HEK293 (cell line): ENCODE data around the gene VPS26B.

ENCODE experiments used
- KLF16 ChIP-seq: fragments of 450-650 bp; formaldehyde crosslinking; IDR thresholded peaks from 2 replicates; pipeline ENCODE4 v1.5.1; 2017; ENCODE audit warnings: missing biosample characterization, missing genetic modification characterization
- TF ChIP-seq, protein P1 (sequence below): fragments of 450-650 bp; formaldehyde crosslinking; IDR thresholded peaks from 2 replicates; pipeline ENCODE4 v1.5.1; 2016; ENCODE audit warnings: missing biosample characterization, missing genetic modification characterization
- TF ChIP-seq, protein P2 (sequence below): fragments of 450-650 bp; formaldehyde crosslinking; IDR thresholded peaks from 2 replicates; pipeline ENCODE4 v1.5.1; 2017; ENCODE audit warnings: missing biosample characterization, mild to moderate bottlenecking, missing genetic modification characterization, moderate library complexity
- TF ChIP-seq, protein P3 (sequence below): fragments of 450-650 bp; formaldehyde crosslinking; IDR thresholded peaks from 2 replicates; pipeline ENCODE4 v1.5.1; 2016; ENCODE audit warnings: missing biosample characterization, missing genetic modification characterization
- TF ChIP-seq, protein P4 (sequence below): sonication (generic); formaldehyde crosslinking; IDR thresholded peaks from 2 replicates; pipeline ENCODE4 v1.8.1; 2022; ENCODE audit warnings: mild to moderate bottlenecking, moderate library complexity, missing genetic modification reagents

DNA sequence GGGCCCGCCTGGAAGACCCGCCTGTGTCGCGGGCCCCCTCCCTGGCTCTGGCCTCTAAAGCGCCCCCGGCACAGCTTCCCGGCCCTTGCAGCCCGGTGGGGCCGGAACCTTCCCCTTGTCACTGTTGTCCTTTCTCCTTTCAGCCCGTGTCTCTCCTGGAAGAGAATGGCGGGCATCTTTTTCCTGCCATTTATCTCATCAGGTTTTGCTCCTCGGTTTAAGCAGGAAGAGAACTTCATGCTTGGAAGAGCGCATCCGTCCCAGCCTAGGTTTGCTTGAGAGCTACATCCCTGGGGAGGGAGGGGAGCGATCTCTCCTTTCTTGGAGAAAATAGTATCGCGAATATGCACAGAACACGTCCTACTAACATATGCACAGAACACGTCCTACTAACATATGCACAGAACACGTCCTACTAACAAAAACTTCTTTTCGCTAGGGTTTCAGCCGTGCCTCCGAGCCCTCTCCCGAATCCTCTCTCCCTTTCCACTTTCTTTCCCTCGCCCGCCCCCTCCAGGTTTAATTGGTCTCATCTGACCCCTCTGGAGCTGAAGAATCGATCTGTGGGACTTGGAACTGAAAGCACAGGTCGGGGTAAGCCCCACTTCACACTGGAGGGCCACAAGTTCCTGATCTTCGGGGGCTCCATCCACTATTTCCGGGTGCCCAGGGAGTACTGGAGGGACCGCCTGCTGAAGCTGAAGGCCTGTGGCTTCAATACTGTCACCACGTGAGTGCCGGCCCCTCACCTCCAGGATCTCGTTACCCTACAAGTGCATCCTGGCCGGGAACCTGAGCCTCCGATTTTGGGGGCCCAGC, 52.9 kb downstream of the VPS26B start:
- no peak for TF ChIP-seq KLF16 (tag by site-specific recombination)
- TF ChIP-seq, protein P1, sequence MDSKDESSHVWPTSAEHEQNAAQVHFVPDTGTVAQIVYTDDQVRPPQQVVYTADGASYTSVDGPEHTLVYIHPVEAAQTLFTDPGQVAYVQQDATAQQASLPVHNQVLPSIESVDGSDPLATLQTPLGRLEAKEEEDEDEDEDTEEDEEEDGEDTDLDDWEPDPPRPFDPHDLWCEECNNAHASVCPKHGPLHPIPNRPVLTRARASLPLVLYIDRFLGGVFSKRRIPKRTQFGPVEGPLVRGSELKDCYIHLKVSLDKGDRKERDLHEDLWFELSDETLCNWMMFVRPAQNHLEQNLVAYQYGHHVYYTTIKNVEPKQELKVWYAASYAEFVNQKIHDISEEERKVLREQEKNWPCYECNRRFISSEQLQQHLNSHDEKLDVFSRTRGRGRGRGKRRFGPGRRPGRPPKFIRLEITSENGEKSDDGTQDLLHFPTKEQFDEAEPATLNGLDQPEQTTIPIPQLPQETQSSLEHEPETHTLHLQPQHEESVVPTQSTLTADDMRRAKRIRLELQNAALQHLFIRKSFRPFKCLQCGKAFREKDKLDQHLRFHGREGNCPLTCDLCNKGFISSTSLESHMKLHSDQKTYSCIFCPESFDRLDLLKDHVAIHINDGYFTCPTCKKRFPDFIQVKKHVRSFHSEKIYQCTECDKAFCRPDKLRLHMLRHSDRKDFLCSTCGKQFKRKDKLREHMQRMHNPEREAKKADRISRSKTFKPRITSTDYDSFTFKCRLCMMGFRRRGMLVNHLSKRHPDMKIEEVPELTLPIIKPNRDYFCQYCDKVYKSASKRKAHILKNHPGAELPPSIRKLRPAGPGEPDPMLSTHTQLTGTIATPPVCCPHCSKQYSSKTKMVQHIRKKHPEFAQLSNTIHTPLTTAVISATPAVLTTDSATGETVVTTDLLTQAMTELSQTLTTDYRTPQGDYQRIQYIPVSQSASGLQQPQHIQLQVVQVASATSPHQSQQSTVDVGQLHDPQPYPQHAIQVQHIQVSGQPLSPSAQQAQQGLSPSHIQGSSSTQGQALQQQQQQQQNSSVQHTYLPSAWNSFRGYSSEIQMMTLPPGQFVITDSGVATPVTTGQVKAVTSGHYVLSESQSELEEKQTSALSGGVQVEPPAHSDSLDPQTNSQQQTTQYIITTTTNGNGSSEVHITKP (tag by site-specific recombination) = peak; percentile 31; the same call in 1 of the 2 replicates
- TF ChIP-seq, protein P2, sequence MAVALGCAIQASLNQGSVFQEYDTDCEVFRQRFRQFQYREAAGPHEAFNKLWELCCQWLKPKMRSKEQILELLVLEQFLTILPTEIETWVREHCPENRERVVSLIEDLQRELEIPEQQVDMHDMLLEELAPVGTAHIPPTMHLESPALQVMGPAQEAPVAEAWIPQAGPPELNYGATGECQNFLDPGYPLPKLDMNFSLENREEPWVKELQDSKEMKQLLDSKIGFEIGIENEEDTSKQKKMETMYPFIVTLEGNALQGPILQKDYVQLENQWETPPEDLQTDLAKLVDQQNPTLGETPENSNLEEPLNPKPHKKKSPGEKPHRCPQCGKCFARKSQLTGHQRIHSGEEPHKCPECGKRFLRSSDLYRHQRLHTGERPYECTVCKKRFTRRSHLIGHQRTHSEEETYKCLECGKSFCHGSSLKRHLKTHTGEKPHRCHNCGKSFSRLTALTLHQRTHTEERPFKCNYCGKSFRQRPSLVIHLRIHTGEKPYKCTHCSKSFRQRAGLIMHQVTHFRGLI (tag by site-specific recombination) = no peak
- TF ChIP-seq, protein P3, sequence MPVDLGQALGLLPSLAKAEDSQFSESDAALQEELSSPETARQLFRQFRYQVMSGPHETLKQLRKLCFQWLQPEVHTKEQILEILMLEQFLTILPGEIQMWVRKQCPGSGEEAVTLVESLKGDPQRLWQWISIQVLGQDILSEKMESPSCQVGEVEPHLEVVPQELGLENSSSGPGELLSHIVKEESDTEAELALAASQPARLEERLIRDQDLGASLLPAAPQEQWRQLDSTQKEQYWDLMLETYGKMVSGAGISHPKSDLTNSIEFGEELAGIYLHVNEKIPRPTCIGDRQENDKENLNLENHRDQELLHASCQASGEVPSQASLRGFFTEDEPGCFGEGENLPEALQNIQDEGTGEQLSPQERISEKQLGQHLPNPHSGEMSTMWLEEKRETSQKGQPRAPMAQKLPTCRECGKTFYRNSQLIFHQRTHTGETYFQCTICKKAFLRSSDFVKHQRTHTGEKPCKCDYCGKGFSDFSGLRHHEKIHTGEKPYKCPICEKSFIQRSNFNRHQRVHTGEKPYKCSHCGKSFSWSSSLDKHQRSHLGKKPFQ = no peak
- TF ChIP-seq, protein P4, sequence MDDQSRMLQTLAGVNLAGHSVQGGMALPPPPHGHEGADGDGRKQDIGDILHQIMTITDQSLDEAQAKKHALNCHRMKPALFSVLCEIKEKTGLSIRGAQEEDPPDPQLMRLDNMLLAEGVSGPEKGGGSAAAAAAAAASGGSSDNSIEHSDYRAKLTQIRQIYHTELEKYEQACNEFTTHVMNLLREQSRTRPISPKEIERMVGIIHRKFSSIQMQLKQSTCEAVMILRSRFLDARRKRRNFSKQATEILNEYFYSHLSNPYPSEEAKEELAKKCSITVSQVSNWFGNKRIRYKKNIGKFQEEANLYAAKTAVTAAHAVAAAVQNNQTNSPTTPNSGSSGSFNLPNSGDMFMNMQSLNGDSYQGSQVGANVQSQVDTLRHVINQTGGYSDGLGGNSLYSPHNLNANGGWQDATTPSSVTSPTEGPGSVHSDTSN = no peak
